Keratinocyte (primary cell): Measurements from ENCODE around the gene GTF2A1L. TPM values are rescaled to one million over a fixed set of nuclear protein-coding genes. Genes with fewer than 3 reads are reported as not detected.

Experiments
- DNase-seq: peaks from one replicate; pipeline ENCODE4 v3.0.0-alpha.2; 2011; ENCODE audit warnings: low read depth, missing footprints, low spot score
- FAIRE-seq: peaks from 2 replicates; lab custom pipeline; 2011; peaks lifted over from hg19 to GRCh38; lab: Jason Lieb, UNC
- H2AFZ ChIP-seq: 2 replicates; pipeline ENCODE4 v1.6.0; 2012; ENCODE audit warnings: low read length, control low read depth, inconsistent platforms; ENCODE audit not compliant: control insufficient read depth
- H3K27ac ChIP-seq: 2 replicates; pipeline ENCODE4 v1.5.1; 2011; ENCODE audit warnings: low read length; ENCODE audit not compliant: control insufficient read depth, insufficient read depth
- H3K27me3 ChIP-seq: 3 replicates; pipeline ENCODE4 v1.6.0; 2011; ENCODE audit warnings: low read length; ENCODE audit not compliant: control insufficient read depth, insufficient read depth; ENCODE audit errors: extremely low read depth
- H3K36me3 ChIP-seq, 2 experiments: 2 replicates in 1 of 2; 3 replicates in 1 of 2; pipeline ENCODE4 v1.5.1; 2011; ENCODE audit warnings: low read length in 2 of 2, mild to moderate bottlenecking in 1 of 2; ENCODE audit not compliant: control insufficient read depth in 2 of 2, insufficient read depth in 2 of 2; ENCODE audit errors: extremely low read depth in 1 of 2
- H3K4me1 ChIP-seq: 3 replicates; pipeline ENCODE4 v1.5.1; 2011; ENCODE audit warnings: low read length; ENCODE audit not compliant: control insufficient read depth, insufficient read depth; ENCODE audit errors: extremely low read depth
- H3K4me2 ChIP-seq: 3 replicates; pipeline ENCODE4 v1.6.0; 2011; ENCODE audit warnings: low read depth, low read length; ENCODE audit not compliant: control insufficient read depth, insufficient read depth; ENCODE audit errors: extremely low read depth
- H3K4me3 ChIP-seq, 3 experiments: fragments of 200-600 bp in 1 of 3; sonication (generic) in 1 of 3; 2 replicates in 2 of 3; 3 replicates in 1 of 3; pipeline ENCODE4 v1.5.1; 2011 to 2016; ENCODE audit warnings: low read length in 3 of 3, mild to moderate bottlenecking in 3 of 3, control low read depth in 2 of 3, inconsistent platforms in 1 of 3, low read depth in 1 of 3, mixed read lengths in 1 of 3, mixed run types in 1 of 3, moderate library complexity in 1 of 3; ENCODE audit not compliant: control insufficient read depth in 2 of 3, insufficient read depth in 2 of 3; ENCODE audit errors: extremely low read depth in 1 of 3
- H3K79me2 ChIP-seq: 2 replicates; pipeline ENCODE4 v1.6.0; 2012; ENCODE audit warnings: low read length; ENCODE audit not compliant: control insufficient read depth, insufficient read depth
- H3K9ac ChIP-seq: 3 replicates; pipeline ENCODE4 v1.6.0; 2011; ENCODE audit warnings: low read length; ENCODE audit not compliant: control insufficient read depth, insufficient read depth; ENCODE audit errors: extremely low read depth
- H3K9me1 ChIP-seq: 3 replicates; pipeline ENCODE4 v1.6.0; 2011; ENCODE audit warnings: low read length; ENCODE audit not compliant: control insufficient read depth, insufficient read depth; ENCODE audit errors: extremely low read depth
- H3K9me3 ChIP-seq: 2 replicates; pipeline ENCODE4 v1.5.1; 2012; ENCODE audit warnings: low read depth, low read length; ENCODE audit not compliant: control insufficient read depth
- H4K20me1 ChIP-seq: 3 replicates; pipeline ENCODE4 v1.6.0; 2011; ENCODE audit warnings: low read length; ENCODE audit not compliant: control insufficient read depth, insufficient read depth; ENCODE audit errors: extremely low read depth
- EZH2 ChIP-seq: IDR thresholded peaks from one replicate; pipeline ENCODE4 v1.6.1; 2012; ENCODE audit warnings: inconsistent platforms, mild to moderate bottlenecking, low read length, moderate library complexity
- dilution Hi-C: fragments of 300-500 bp; cut with MboI; formaldehyde crosslinking; loops from one replicate; pipeline ENCODE4 v1.7.0; 2020; ENCODE audit warnings: low sequenced_read_pairs; ENCODE audit not compliant: extremely low pct_ligation_motif_present
- polyA plus RNA-seq, 5 experiments: library from polyadenylated mRNA; depleted of rRNA in 3 of 5; stranded (reverse) in 3 of 5; stranded (forward) in 1 of 5; unstranded in 1 of 5; fragments of >200 nt; gene quantifications; 1 replicate in 1 of 5; 2 replicates in 3 of 5; 3 replicates in 1 of 5; pipeline versions ENCODE4 v1.2.1 to v1.2.3, GENCODE V29; 2011 to 2012; ENCODE audit warnings: missing spikeins in 2 of 5, low read depth in 1 of 5, low replicate concordance in 1 of 5
- TF ChIP-seq, protein P1 (sequence below), 3 experiments: IDR thresholded peaks in 1 of 3; conservative IDR thresholded peaks in 1 of 3; optimal IDR thresholded peaks in 1 of 3; 2 replicates in 2 of 3; 3 replicates in 1 of 3; pipeline versions ENCODE3 to v1.5.1; 2011; ENCODE audit warnings: low read length in 3 of 3, mild to moderate bottlenecking in 3 of 3, moderate library complexity in 2 of 3, control low read depth in 1 of 3, inconsistent platforms in 1 of 3; ENCODE audit not compliant: insufficient read depth in 2 of 3; ENCODE audit errors: extremely low read depth in 1 of 3

Gene GTF2A1L
- polyA plus RNA-seq, 1 donor (not counting 4 experiments of a cell fraction or from before 2014, with no cell fraction given): not detected

GRCh38 chr2:48713647-48714046 lies 96.0 kb downstream of the GTF2A1L start:
- H3K36me3 ChIP-seq: no peaks in the 10 kb centered on the region
- dilution Hi-C loops: no loop called here
- H3K9me3 ChIP-seq: no peaks in the 10 kb centered on the region
- H3K27ac ChIP-seq: no peak overlapping the region
- TF ChIP-seq, protein P1, sequence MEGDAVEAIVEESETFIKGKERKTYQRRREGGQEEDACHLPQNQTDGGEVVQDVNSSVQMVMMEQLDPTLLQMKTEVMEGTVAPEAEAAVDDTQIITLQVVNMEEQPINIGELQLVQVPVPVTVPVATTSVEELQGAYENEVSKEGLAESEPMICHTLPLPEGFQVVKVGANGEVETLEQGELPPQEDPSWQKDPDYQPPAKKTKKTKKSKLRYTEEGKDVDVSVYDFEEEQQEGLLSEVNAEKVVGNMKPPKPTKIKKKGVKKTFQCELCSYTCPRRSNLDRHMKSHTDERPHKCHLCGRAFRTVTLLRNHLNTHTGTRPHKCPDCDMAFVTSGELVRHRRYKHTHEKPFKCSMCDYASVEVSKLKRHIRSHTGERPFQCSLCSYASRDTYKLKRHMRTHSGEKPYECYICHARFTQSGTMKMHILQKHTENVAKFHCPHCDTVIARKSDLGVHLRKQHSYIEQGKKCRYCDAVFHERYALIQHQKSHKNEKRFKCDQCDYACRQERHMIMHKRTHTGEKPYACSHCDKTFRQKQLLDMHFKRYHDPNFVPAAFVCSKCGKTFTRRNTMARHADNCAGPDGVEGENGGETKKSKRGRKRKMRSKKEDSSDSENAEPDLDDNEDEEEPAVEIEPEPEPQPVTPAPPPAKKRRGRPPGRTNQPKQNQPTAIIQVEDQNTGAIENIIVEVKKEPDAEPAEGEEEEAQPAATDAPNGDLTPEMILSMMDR (optimal IDR thresholded peaks at IDR 0.05 in 1 of 3, IDR thresholded peaks at IDR 0.05 in 1 of 3, conservative IDR thresholded peaks at IDR 0.05 in 1 of 3; ENCODE audit: extremely low read depth in 1 of 3, insufficient read depth in 2 of 3, low read length in 3 of 3): no peak
- no peak for TF ChIP-seq EZH2
- no peaks in the 10 kb centered on the region for H3K27me3 ChIP-seq
- no peak overlapping the region for H2AFZ ChIP-seq
- H3K4me2 ChIP-seq: no peak overlapping the region
- H3K4me1 ChIP-seq: no peaks in the 10 kb centered on the region
- H3K9me1 ChIP-seq: no peaks in the 10 kb centered on the region
- H3K4me3 ChIP-seq: no peak overlapping the region
- no peak overlapping the region for H3K9ac ChIP-seq
- FAIRE-seq (no peak), DNase-seq (no peak)
- H4K20me1 ChIP-seq: no peaks in the 10 kb centered on the region
- H3K79me2 ChIP-seq: no peaks in the 10 kb centered on the region

DNA sequence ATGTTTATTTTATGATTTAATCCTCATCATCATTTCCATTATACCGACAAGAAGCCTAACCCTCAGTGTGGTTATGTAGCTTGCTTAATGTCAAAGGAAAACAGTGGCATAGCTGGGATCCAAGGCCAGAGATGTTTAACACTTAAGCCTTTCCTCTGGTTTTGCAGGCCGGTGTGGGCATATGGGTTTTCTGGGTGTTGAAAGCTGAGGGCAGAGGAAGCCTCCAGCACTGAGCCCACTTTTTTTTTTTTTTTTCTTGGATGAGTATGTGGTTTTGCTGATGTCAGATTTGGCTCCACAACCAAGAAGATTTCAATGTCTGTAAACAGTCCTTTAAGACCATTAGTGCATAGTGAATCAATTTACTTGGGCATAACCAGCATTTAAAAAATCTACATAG lies 96.6 kb downstream of the GTF2A1L start:
- Histone ChIP-seq H3K4me3 (no peak overlapping the region), H3K27me3 (no peaks in the 10 kb centered on the region), H3K9ac (no peak overlapping the region), H3K9me3 (no peaks in the 10 kb centered on the region), H3K36me3 (no peaks in the 10 kb centered on the region), H3K9me1 (no peaks in the 10 kb centered on the region), H4K20me1 (no peaks in the 10 kb centered on the region), H2AFZ (no peak overlapping the region), H3K4me1 (no peaks in the 10 kb centered on the region), H3K79me2 (no peaks in the 10 kb centered on the region), H3K4me2 (no peak overlapping the region), H3K27ac (no peak overlapping the region)
- DNase-seq (no peak), FAIRE-seq (no peak)
- TF ChIP-seq, protein P1 (optimal IDR thresholded peaks at IDR 0.05 in 1 of 3, IDR thresholded peaks at IDR 0.05 in 1 of 3, conservative IDR thresholded peaks at IDR 0.05 in 1 of 3; ENCODE audit: extremely low read depth in 1 of 3, insufficient read depth in 2 of 3, low read length in 3 of 3): no peak
- dilution Hi-C loops: no loop called here
